Measurements from ENCODE around the gene RFTN1.

RFTN1 gene

GRCh38 chr3:16482194-16482769 is 31.2 kb downstream of the RFTN1 start:
- Histone ChIP-seq H3K4me3 (ENCODE audit: low read depth, low read length) (no peak overlapping the region), H3K4me1 (peaks cover 5% of the 10 kb centered on the region; the same call in 1 of the 2 replicates), H3K27me3 (no peaks in the 10 kb centered on the region), H3K9me3 (no peaks in the 10 kb centered on the region), H3K36me3 (no peaks in the 10 kb centered on the region)
- no peak for TF ChIP-seq CTCF (IDR thresholded peaks at IDR 0.05; ENCODE audit: low read depth, low read length)
- no peak for DNase-seq

DNA sequence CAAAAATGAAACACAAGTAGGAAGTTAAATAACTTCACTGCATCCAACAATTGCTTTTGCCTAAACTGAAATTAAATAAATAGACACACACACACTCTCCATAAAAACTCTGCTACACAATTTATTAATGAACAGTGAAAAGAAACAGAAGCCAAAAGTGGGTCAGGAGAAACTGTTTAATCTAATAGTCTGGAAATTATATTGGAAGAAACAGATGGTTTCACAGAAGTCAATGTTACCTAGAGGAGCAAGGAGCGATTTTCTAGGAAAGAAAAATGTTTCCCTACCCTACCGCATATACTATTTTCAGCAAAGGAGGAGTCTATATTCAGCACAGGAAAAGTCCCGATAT is 32.0 kb downstream of the RFTN1 start:
- Histone ChIP-seq H3K4me1 (peaks cover 5% of the 10 kb centered on the region; the same call in 1 of the 2 replicates), H3K9me3 (no peaks in the 10 kb centered on the region), H3K36me3 (no peaks in the 10 kb centered on the region), H3K4me3 (ENCODE audit: low read depth, low read length) (no peak overlapping the region), H3K27me3 (no peaks in the 10 kb centered on the region)
- no peak for TF ChIP-seq CTCF (IDR thresholded peaks at IDR 0.05; ENCODE audit: low read depth, low read length)
- DNase-seq = no peak

- H3K4me3 ChIP-seq (ENCODE audit: low read depth, low read length) = no peak overlapping the region
- no peak for DNase-seq
Observed at GRCh38 chr3:16480861-16481545, 32.5 kb downstream of the RFTN1 start.

GRCh38 chr3:16478516-16478915 is 35.0 kb downstream of the RFTN1 start:
- Histone ChIP-seq H3K36me3 (no peaks in the 10 kb centered on the region), H3K27me3 (no peaks in the 10 kb centered on the region), H3K4me3 (ENCODE audit: low read depth, low read length) (no peak overlapping the region), H3K4me1 (peaks cover 5% of the 10 kb centered on the region; the same call in 1 of the 2 replicates), H3K9me3 (no peaks in the 10 kb centered on the region)
- DNase-seq = no peak
- TF ChIP-seq CTCF (IDR thresholded peaks at IDR 0.05; ENCODE audit: low read depth, low read length) = no peak

More at GRCh38 chr3:16480861-16481545, 32.5 kb downstream of the RFTN1 start:
- no peak for TF ChIP-seq CTCF (IDR thresholded peaks at IDR 0.05; ENCODE audit: low read depth, low read length)
- Histone ChIP-seq H3K27me3 (no peaks in the 10 kb centered on the region), H3K4me1 (peaks cover 5% of the 10 kb centered on the region; the same call in 1 of the 2 replicates), H3K36me3 (no peaks in the 10 kb centered on the region), H3K9me3 (no peaks in the 10 kb centered on the region)

DNA sequence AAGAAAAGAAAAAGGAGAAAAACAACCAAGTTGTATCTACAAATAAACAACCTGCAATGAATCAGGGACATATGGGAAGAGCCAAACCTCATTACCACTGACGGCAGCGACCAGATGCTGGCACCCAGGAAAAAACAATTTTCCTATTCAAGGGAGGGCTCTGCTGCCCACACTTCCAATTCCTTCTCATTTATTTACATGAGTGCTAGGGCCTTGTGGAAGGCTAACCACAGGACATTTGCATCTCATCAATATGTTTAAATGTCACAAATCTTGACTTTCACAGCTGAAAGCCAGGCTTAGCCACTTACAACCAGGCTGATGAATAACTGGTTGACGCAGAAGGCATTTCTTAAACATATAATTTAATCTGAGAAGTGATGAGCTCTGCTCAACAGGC is 36.0 kb downstream of the RFTN1 start:
- no peaks in the 10 kb centered on the region for H3K9me3 ChIP-seq
- H3K4me1 ChIP-seq = peaks cover 5% of the 10 kb centered on the region; the same call in 1 of the 2 replicates
- no peak overlapping the region for H3K4me3 ChIP-seq (ENCODE audit: low read depth, low read length)
- no peaks in the 10 kb centered on the region for H3K36me3 ChIP-seq
- no peak for DNase-seq
- no peak for TF ChIP-seq CTCF (IDR thresholded peaks at IDR 0.05; ENCODE audit: low read depth, low read length)
- no peaks in the 10 kb centered on the region for H3K27me3 ChIP-seq

DNA sequence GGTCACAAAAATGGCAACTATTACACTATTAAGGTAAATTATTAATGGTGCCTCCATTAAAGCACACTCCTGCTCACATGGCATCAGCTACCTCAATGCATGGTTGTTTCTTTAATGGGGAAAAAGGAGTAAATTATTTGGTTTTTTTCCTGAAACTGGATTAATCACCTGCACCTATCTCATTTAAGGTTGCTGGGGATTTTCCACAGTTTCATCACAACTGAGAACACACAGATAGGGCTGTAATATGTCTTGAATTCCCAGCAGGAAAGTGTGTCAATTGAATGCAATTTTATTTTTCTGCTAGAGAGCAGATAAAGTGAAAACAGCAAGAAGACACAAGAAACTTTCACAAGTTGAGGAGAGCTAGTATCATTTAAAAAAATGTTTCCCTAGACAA is 36.4 kb downstream of the RFTN1 start:
- DNase-seq = no peak
- H3K4me3 ChIP-seq (ENCODE audit: low read depth, low read length) = no peak overlapping the region
- H3K4me1 ChIP-seq = peaks cover 5% of the 10 kb centered on the region; the same call in 1 of the 2 replicates
- no peaks in the 10 kb centered on the region for H3K9me3 ChIP-seq
- TF ChIP-seq CTCF (IDR thresholded peaks at IDR 0.05; ENCODE audit: low read depth, low read length) = no peak
- H3K27me3 ChIP-seq = no peaks in the 10 kb centered on the region
- no peaks in the 10 kb centered on the region for H3K36me3 ChIP-seq
